ENCODE measurements around the gene CACTIN.
"Not testable (repeated sequence)": the region's sequence is repeated elsewhere in the genome, so short reads cannot be mapped to it uniquely, and the experiment has no call there.

CACTIN gene

GRCh38 chr19:3651684-3652083 lies 25.1 kb upstream of the CACTIN start:
- DNase-seq (ENCODE audit: low read depth) = no peak
- H3K4me3 ChIP-seq (ENCODE audit: low read depth, low read length) = no peak overlapping the region
- no peak for TF ChIP-seq CTCF (IDR thresholded peaks at IDR 0.05; ENCODE audit: low read depth, low read length, missing control alignments)

- H3K4me3 ChIP-seq (ENCODE audit: low read depth, low read length) = no peak overlapping the region
- no peak for DNase-seq (ENCODE audit: low read depth)
- TF ChIP-seq CTCF (IDR thresholded peaks at IDR 0.05; ENCODE audit: low read depth, low read length, missing control alignments) = no peak
Observed at GRCh38 chr19:3649888-3650287, 23.3 kb upstream of the CACTIN start.

GRCh38 chr19:3648037-3648905 lies 21.7 kb upstream of the CACTIN start:
- DNase-seq (ENCODE audit: low read depth) = no peak
- no peak overlapping the region for H3K4me3 ChIP-seq (ENCODE audit: low read depth, low read length)
- no peak for TF ChIP-seq CTCF (IDR thresholded peaks at IDR 0.05; ENCODE audit: low read depth, low read length, missing control alignments)

- not testable (repeated sequence) for H3K4me3 ChIP-seq (ENCODE audit: low read depth, low read length); DNase-seq (ENCODE audit: low read depth)
Observed at GRCh38 chr19:3647102-3647501, 20.5 kb upstream of the CACTIN start.

GRCh38 chr19:3646336-3647092 lies 19.9 kb upstream of the CACTIN start:
- DNase-seq (ENCODE audit: low read depth) = no peak
- TF ChIP-seq CTCF (IDR thresholded peaks at IDR 0.05; ENCODE audit: low read depth, low read length, missing control alignments) = no peak
- no peak overlapping the region for H3K4me3 ChIP-seq (ENCODE audit: low read depth, low read length)

- H3K4me3 ChIP-seq (ENCODE audit: low read depth, low read length) = no peak overlapping the region
- no peak for DNase-seq (ENCODE audit: low read depth)
- no peak for TF ChIP-seq CTCF (IDR thresholded peaks at IDR 0.05; ENCODE audit: low read depth, low read length, missing control alignments)
Observed at GRCh38 chr19:3645726-3646125, 19.1 kb upstream of the CACTIN start.

GRCh38 chr19:3645067-3645396 lies 18.4 kb upstream of the CACTIN start:
- TF ChIP-seq CTCF (IDR thresholded peaks at IDR 0.05; ENCODE audit: low read depth, low read length, missing control alignments) = no peak
- no peak for DNase-seq (ENCODE audit: low read depth)
- H3K4me3 ChIP-seq (ENCODE audit: low read depth, low read length) = no peak overlapping the region
